Osteoblast (primary cell): ENCODE measurements around the gene DNAH12. TPM values are rescaled to one million over a fixed set of nuclear protein-coding genes. Genes with fewer than 3 reads are reported as not detected.

Source experiments
- DNase-seq: peaks from one replicate; pipeline ENCODE4 v3.0.0; 2011; ENCODE audit warnings: low spot score, mixed read lengths; ENCODE audit not compliant: insufficient read length; ENCODE audit errors: missing footprints
- H2AFZ ChIP-seq: 2 replicates; pipeline ENCODE4 v1.6.0; 2011; ENCODE audit warnings: mild to moderate bottlenecking, low read length
- H3K27ac ChIP-seq: 2 replicates; pipeline ENCODE4 v1.5.1; 2011; ENCODE audit warnings: mild to moderate bottlenecking, low read depth, low read length, moderate library complexity
- H3K27me3 ChIP-seq: 2 replicates; pipeline ENCODE4 v1.6.0; 2012; ENCODE audit warnings: mild to moderate bottlenecking, control low read depth, inconsistent platforms, low read length, moderate library complexity; ENCODE audit not compliant: insufficient read depth
- H3K36me3 ChIP-seq: 2 replicates; pipeline ENCODE4 v1.5.1; 2011; ENCODE audit warnings: mild to moderate bottlenecking, low read length, control low read depth, moderate library complexity; ENCODE audit not compliant: insufficient read depth
- H3K4me1 ChIP-seq: 2 replicates; pipeline ENCODE4 v1.5.1; 2011; ENCODE audit warnings: mild to moderate bottlenecking, low read length, control low read depth, moderate library complexity; ENCODE audit not compliant: insufficient read depth
- H3K4me2 ChIP-seq: 2 replicates; pipeline ENCODE4 v1.6.0; 2011; ENCODE audit warnings: mild to moderate bottlenecking, low read length; ENCODE audit not compliant: insufficient read depth
- H3K4me3 ChIP-seq: fragments of 200-600 bp; sonication (generic); 3 replicates; pipeline ENCODE4 v1.5.1; 2012; ENCODE audit warnings: mild to moderate bottlenecking, low read length, inconsistent platforms; ENCODE audit not compliant: insufficient read depth
- H3K79me2 ChIP-seq: 2 replicates; pipeline ENCODE4 v1.6.0; 2012; ENCODE audit warnings: mild to moderate bottlenecking, low read length, control low read depth, inconsistent platforms; ENCODE audit not compliant: insufficient read depth
- H3K9me3 ChIP-seq: 2 replicates; pipeline ENCODE4 v1.5.1; 2011; ENCODE audit warnings: low read depth, low read length, control low read depth
- H4K20me1 ChIP-seq: 2 replicates; pipeline ENCODE4 v1.6.0; 2012; ENCODE audit warnings: mild to moderate bottlenecking, low read length, control low read depth; ENCODE audit not compliant: insufficient read depth
- total RNA-seq: library from RNA; depleted of rRNA; stranded (reverse); fragments of >200 nt; gene quantifications from 2 replicates; pipeline ENCODE4 v1.2.3, GENCODE V29; 2012
- TF ChIP-seq, protein P1 (sequence below): IDR thresholded peaks from 2 replicates; pipeline ENCODE4 v1.5.1; 2011; ENCODE audit warnings: mild to moderate bottlenecking, low read depth, low read length, moderate library complexity; ENCODE audit errors: extremely low read depth

Gene DNAH12
- total RNA-seq, 1 donor = under 0.01 TPM

DNA sequence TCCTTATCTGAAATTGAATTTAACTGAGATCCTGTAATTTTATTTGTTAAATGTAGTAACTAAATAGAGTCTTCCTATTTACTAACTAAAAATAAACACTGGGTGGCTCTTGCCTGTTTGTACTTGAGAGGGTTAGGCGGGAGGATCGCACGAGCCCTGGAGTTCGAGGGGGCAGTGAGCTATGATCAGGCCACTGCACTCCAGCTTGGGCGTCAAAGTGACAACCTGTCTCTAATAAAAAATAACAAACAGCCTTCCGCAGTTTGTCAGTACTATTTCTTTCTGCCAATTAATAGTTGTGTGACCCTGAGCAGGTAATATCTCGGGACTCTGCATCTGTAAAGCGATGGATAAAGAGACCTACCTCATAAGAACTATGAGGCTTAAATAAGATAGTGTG, 11.2 kb upstream of the DNAH12 start:
- Histone ChIP-seq H3K79me2 (peaks cover 41% of the 10 kb centered on the region), H3K4me3 (peak overlapping the region; percentile 94), H2AFZ (peak overlapping the region; percentile 86), H3K36me3 (peaks cover 7% of the 10 kb centered on the region), H3K4me2 (peak overlapping the region; percentile 84), H3K27ac (peak overlapping the region; percentile 95), H4K20me1 (peaks cover 10% of the 10 kb centered on the region), H3K9me3 (no peaks in the 10 kb centered on the region), H3K27me3 (no peaks in the 10 kb centered on the region), H3K4me1 (peaks cover 18% of the 10 kb centered on the region)
- DNase-seq = no peak
- TF ChIP-seq, protein P1, sequence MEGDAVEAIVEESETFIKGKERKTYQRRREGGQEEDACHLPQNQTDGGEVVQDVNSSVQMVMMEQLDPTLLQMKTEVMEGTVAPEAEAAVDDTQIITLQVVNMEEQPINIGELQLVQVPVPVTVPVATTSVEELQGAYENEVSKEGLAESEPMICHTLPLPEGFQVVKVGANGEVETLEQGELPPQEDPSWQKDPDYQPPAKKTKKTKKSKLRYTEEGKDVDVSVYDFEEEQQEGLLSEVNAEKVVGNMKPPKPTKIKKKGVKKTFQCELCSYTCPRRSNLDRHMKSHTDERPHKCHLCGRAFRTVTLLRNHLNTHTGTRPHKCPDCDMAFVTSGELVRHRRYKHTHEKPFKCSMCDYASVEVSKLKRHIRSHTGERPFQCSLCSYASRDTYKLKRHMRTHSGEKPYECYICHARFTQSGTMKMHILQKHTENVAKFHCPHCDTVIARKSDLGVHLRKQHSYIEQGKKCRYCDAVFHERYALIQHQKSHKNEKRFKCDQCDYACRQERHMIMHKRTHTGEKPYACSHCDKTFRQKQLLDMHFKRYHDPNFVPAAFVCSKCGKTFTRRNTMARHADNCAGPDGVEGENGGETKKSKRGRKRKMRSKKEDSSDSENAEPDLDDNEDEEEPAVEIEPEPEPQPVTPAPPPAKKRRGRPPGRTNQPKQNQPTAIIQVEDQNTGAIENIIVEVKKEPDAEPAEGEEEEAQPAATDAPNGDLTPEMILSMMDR = no peak

- peaks cover 8% of the 10 kb centered on the region for H3K27me3 ChIP-seq
- H3K9me3 ChIP-seq = no peaks in the 10 kb centered on the region
- H3K4me2 ChIP-seq = no peak overlapping the region
- H2AFZ ChIP-seq = no peak overlapping the region
- H3K4me3 ChIP-seq = no peak overlapping the region
- no peaks in the 10 kb centered on the region for H3K4me1 ChIP-seq
- no peak overlapping the region for H3K27ac ChIP-seq
- TF ChIP-seq, protein P1 = no peak
- no peak for DNase-seq
- H4K20me1 ChIP-seq = no peaks in the 10 kb centered on the region
- no peaks in the 10 kb centered on the region for H3K36me3 ChIP-seq
- H3K79me2 ChIP-seq = no peaks in the 10 kb centered on the region
Observed at GRCh38 chr3:57546616-57547015, 2.5 kb upstream of the DNAH12 start.

DNA sequence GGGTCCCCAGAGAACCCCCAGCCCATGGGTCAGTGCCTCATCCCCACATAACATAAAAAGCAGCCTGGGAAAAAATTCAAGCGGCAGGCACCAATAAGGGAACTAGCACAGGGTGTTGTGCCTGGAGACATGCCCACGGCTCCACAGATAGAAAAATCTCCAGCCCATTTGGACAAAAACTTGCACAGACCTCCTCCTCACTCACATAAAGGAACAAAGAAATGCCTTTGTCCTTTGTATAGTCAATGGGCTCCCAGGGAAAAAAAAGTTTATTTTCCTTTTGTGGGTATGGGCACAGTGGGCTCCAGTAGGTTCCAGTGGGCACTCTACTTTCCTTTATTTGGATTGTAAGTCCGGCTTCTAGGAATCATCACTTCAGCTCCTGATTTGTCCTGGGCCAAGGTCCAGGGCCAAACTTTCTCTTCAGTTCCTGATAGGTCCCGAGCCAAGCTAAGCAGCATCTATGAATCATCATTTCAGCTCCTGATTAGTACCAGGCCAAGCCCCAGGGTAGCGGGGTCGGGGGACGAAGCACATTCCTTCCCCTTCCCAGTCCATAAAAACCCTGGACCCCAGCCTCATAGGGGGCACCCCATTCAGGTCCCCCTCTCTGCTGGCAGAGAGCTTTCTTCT, 1.6 kb upstream of the DNAH12 start:
- Histone ChIP-seq H2AFZ (no peak overlapping the region), H3K4me3 (no peak overlapping the region), H4K20me1 (no peaks in the 10 kb centered on the region), H3K36me3 (no peaks in the 10 kb centered on the region), H3K27ac (no peak overlapping the region), H3K27me3 (peaks cover 8% of the 10 kb centered on the region), H3K4me1 (no peaks in the 10 kb centered on the region), H3K9me3 (no peaks in the 10 kb centered on the region), H3K79me2 (no peaks in the 10 kb centered on the region), H3K4me2 (no peak overlapping the region)
- TF ChIP-seq, protein P1 = no peak
- DNase-seq = peak; percentile 62

GRCh38 chr3:57538465-57538864, 5.7 kb downstream of the DNAH12 start:
- Histone ChIP-seq H3K27me3 (no peaks in the 10 kb centered on the region), H2AFZ (no peak overlapping the region), H3K4me1 (no peaks in the 10 kb centered on the region), H3K9me3 (no peaks in the 10 kb centered on the region), H3K4me3 (no peak overlapping the region), H4K20me1 (no peaks in the 10 kb centered on the region), H3K4me2 (no peak overlapping the region), H3K36me3 (no peaks in the 10 kb centered on the region), H3K79me2 (no peaks in the 10 kb centered on the region), H3K27ac (no peak overlapping the region)
- TF ChIP-seq, protein P1 = no peak
- no peak for DNase-seq
